HG03565 (cell line): ENCODE measurements around the gene SLC8A1.

Experiments
- ATAC-seq: cut with Tn5 transposase; IDR thresholded peaks from one replicate; pipeline ENCODE4 v1.9.1; 2021; ENCODE audit warnings: mild to moderate bottlenecking, moderate library complexity; ENCODE audit not compliant: unreplicated experiment

SLC8A1 gene

DNA sequence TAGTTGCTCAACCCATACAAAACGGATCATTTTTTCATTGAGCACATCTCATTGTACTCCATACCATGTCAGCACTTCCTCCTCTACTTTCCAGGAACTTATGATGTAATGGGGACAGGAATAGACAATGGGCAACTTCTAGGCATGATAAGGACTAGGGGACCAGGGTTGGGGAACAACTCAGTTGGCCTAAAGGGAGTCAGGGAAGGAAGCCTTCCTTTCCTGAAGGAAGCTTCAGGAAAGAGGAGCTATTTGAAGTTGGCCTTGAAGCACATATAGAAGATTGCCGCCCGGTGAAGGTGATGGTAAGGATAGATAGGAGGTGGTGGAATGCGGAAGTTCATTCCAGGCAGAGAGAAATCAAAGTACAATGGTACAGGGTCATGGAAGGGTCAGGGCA lies 283.9 kb downstream of the SLC8A1 start:
- no peak for ATAC-seq

DNA sequence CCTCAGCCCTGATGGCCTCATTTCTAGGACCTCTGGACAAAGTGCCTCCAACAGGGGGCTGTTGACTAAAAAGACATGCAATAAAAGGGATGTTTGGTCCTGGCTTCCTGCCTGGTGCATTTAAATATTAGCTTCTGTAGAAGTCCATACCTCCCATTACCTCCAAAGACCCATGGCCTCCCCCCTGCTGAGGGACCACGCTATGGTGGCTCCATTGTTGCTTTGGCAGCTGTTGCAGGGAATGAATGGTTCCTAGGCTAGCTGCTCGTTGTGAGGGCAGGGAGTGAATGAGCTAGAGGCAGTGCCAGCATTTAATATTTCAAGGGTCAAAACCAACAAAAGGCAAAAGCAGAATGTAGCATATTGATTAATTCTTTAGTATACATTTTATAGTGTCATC lies 285.9 kb downstream of the SLC8A1 start:
- ATAC-seq = no peak

DNA sequence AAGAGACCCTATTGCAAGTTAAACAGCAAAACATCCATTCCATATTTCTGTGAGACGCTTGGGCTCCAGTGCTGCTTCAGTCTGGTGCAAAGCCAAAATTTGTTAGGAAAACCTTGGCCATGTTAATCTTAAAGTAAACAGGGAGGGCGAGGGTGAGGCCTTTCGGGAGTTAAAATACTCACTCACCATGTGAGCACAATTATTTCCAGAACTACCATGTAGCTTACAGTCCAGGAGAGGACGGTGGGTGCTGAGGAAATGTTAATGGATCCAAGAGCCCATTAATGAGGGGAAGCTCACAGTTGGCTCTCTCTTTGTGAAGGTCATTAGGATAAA lies 286.4 kb downstream of the SLC8A1 start:
- ATAC-seq = no peak

DNA sequence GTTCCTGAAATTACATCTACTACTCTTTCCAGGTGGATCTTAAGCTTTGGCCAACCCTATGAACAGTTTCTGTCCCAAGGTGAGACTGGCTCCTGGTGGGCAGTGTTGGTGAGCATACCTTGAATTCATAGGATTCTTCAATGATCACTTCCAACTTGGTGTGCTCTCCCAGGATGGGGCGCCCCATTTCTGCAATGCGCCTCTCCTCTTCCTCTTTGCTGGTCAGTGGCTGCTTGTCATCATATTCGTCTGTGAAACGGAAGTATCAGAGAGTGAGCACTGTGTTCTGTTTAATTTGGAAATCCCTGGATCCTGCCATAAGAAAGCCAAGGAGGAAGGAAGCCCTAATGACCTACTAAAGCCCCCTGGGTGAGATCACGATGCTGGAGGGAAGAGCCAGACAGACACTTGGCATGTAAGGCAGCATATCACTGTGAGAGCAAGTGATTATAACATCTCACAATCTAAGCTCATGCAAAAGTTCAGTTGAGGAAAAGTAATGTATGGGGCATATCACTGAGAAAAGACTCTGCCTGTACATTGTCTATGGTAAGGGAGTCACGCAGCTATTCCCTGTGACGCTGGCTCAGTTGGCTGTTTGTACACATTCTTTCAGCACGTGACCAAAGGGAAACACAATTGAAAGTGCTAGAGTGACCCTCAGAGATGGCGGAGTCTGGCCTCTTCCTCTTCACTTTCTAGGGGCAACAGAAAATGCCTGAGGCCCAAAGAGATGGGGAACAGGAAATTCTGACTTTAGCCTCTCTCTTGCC lies 287.0 kb downstream of the SLC8A1 start:
- no peak for ATAC-seq

DNA sequence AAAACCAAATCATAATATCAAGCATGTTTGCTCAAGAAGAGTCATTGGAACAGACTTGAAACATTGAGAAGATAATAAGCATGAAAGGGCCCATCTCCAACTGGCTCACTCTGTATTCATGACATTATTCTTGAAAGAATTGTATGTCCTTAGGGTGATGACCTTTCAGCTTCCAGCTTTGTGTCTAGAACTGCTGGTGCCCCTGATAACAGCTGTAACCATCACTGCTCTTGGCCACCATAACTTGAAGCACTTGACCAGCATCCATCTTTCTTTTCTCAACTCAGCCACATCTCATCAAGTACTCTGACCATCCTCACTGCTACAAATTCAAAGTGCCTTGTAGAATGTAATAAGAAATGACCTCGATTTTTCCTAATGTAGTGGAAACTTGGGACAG lies 289.9 kb downstream of the SLC8A1 start:
- no peak for ATAC-seq

DNA sequence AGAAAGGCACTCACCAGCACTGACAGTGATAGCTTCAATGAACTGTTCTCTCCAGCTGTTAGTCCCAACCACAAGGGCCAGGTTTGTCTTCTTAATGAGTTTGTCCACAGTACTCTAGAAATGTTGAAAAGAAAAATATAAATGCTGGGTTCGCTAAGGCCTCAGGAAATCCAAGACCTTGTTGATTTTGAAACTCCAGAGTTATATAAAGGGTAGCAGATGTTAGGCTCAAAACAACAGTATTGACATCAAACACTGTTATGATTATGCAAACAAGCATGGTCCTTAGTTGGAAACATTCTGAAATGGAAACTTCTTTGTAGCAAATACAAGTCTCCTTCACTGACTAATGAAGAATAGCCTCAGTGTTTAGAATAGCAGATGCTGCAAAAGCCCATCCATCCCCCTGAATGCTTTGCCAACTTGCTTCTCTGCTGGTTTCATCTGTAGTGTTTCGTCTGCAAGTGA lies 291.1 kb downstream of the SLC8A1 start:
- ATAC-seq = no peak

DNA sequence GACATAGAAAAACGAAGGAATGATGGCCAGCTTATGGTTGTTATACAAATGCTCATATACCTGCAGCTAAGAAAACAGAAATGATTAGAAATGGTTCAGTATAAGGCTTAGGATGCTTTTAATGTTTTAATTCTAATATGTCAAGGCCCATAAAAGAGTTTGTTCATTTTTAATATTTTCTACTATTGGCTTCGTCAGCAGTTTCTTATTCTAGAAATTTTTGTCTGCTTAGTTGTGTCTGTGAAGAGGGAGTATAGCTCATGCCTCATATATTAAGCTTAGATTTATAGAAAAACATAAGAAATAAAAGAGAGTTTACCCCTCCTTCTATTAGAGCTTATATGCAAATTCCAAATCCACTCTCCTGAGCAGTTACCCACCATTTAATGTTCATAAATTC lies 292.6 kb downstream of the SLC8A1 start:
- no peak for ATAC-seq

DNA sequence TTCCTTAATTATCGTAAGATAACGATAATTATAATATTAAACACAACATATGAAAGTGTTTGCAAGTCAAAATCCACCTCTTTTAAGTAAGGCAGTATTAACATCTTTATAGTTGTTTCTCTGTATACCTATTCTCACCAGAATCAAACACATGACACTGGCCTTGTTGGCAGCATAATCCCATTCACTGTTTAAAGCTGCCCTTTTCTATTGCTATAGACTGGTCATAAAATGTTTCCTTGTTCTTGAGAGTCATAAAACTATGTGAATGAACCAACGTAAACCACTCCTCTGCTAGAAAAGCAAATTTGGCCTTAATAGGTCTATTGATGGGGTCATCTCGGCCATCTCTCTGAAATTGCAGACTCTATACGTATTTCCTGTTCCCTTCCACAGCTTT lies 293.1 kb downstream of the SLC8A1 start:
- no peak for ATAC-seq

DNA sequence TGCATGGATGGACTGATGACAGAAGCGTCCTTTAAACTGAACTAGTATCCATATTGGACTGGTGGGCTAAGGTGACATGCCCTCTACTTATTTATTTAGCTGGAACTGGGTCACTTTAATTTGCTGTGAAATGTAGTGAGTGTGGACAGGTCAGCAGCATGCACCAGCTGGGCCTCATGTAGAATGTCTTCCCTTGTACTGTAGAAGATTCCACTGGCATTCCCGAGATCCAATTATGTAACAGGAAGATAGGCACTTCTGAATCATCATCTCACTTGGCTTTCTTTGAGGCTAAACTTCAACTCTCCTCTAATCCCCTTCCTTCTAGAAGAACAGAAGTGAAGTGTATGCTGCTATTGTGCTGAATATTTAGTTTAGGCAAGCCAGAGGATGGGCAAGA lies 296.2 kb downstream of the SLC8A1 start:
- ATAC-seq = no peak

DNA sequence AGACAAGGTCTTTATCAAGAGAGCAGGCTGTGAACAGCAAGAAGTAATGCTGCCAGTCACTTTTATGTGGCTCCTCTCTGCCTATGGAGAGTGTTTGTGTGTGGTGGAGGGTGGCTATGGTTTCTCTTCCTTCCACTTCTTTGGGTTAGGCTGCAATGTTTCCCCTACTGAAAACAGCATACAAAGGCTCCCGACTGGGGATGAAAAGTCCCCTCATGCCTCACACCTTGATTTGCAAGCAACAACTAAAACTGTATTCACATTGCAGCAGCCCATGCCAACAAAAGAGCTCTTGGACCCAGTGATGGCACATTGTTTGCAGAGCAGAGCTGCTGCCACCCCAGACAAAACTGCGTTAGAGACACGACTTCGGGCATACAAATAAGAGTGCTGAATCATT lies 301.6 kb downstream of the SLC8A1 start:
- ATAC-seq = no peak

DNA sequence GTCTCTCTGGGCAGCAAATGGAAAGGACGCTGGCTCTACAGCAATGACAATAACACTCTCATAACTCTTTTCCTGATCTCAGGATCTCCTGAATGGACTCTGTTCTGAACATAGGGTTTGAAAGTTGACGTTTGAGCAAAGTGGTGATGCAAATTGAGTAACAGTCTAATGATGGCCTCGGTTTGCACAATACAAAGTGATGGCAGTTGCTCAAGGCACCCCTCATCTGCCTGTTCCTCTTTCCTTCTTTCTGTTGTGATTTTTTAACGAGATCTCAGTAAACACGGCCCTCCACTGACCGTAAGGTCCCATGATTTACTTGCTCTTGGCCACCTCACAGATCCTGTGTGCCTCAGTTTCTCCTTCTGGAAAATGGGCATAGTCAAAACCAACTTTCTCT lies 303.6 kb downstream of the SLC8A1 start:
- no peak for ATAC-seq

DNA sequence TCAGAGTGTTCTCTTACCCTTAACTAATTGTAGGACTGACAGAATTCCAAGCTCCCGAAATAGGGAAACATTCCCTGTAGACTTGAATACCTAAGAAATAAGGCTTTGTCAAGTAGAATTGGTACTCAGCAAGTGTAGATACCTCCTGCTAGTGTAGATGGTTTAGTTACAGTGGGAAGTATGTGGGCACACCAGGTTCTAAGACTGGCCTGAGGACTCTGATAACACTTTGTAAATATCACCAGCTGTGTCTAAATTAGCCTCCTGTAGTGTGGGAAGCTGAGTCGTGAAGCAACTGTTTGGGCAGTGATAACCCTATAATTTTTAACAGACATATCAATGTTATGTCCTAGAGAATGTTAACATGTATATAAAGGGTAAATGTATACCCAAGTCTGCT lies 304.5 kb downstream of the SLC8A1 start:
- ATAC-seq = no peak

DNA sequence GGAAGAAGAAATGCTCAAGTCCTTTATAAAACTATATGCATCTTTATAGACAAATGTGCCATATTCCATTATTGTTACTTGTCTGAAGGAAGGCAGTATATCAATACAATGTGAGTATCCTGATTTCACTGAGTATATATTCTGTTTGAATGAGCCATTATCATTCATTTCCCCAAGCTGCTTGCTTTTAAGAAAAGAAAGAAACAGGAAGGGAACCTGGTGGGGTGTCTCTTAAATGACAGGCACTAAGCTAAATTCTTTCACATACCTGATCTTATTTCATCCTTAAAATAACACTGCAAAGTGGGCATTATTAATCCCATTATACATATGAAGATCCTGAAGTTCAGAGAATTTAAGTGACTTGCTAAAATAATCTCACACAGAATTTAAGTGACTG lies 307.9 kb downstream of the SLC8A1 start:
- ATAC-seq = no peak

DNA sequence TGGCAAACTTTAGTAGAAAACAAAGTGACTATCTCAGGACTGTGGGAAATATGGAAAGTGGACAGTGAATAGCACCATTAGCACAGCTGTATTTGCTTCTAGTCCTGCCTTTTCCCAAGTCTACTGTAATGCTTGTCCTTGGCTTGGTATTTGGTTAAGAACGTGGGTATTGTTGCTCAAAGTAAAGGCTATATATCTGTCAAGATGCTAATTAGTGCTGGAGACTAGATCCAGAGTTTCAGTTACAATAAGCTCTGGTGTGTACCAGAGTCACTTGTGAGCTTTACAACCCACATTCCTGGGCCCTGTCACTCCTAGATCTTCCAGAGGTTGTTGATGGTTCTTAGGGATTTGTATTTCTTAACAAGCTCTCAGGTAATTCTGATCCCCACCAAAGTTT lies 313.6 kb downstream of the SLC8A1 start:
- ATAC-seq = no peak

DNA sequence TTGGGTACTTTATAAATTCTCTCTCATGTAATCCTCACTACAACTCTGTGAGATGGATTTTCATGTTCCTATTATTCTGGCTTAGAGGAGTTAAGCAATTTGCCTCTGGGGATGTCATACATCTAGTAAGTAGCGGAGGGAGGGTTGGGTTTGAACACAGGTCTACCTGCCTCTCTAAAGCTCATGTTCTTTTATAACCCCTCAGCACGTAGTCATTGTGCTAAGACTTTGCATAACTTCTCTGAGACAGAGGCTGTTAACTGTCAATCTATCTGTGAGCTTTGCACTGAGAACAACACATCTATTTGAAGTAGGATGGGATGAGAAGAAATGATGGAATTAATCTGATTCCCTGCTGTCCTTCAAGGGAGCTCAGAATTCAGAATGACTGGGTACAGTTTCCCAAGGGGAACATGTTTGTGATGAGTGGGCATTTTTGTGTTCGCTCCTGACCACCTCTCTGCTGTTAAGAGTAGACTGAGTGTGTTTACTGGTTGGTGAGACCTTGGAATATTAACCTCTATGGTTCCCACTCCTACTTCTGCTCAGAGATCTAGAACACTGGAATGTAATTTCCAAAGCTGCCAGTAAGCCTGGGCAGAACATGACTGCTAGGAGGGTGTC lies 320.7 kb downstream of the SLC8A1 start:
- ATAC-seq = no peak

DNA sequence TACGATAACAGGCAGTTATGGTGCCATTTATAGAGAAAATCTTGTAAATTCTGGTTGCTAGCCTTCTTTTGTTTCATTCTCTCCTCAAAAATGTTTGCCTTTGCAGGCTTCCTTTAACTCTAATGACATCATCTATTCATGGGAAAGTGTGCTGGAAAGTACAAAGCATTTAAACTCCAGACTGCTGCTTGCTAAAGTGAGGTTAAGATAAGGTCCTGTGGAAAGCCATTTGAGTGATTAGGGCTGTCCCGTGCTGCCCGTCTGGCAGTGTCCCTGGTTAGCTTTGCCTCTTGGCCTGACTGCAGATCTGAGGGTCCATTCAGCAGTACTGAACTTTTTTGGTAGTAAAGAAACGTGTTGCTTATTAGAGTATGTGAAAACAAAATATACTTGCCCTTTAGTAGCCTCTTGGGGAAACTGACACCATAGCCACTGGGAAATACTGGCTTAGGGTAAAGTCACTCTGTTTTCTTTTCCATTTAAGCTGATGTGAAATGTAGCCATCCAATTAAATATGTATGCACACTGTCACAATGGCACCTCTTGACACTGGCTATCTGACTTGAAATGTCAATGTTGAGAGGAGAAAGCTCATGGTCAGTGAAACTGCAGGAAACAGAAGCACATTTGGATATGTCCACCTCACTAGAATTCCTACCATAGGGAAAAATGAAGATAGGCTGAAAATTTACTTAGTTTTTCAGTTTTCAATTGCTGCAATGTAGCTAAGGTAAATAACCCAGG lies 321.5 kb downstream of the SLC8A1 start:
- ATAC-seq = no peak

DNA sequence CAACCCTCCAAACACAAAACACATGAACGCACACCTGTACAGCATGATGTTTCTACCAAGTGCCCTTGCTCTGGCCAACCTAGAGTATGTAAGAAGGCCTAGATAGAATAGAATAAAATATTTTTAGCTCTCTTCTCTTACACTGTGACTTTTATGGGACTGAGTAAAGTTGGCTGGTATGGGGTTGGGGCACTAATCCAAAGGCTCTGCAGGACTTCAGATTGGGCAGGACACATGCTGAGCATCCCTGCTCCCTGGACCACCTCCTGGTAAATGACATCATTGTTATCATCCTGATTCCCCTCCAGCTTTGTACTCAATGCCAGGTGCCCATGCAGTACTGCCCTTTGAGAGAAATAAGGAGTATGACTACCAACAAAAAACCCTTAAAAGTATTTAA lies 322.2 kb downstream of the SLC8A1 start:
- ATAC-seq = no peak

DNA sequence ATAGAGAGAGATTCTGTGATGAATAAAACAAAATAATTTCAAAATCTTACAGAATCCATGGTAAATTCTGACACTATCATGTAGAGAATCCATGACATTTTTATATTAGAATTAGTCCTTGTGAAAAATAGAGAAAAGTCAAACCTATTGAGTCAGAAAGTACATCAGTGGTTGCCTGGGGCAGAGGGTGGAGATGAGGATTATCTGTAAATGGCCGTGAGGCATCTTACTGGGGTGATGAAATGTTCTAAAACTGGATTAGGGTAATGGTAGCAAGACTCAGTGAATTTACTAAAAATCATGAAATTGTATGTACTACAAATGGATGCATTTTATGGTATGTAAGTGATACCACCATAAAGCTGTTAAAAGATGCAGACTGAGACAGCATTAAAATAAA lies 323.1 kb downstream of the SLC8A1 start:
- no peak for ATAC-seq

DNA sequence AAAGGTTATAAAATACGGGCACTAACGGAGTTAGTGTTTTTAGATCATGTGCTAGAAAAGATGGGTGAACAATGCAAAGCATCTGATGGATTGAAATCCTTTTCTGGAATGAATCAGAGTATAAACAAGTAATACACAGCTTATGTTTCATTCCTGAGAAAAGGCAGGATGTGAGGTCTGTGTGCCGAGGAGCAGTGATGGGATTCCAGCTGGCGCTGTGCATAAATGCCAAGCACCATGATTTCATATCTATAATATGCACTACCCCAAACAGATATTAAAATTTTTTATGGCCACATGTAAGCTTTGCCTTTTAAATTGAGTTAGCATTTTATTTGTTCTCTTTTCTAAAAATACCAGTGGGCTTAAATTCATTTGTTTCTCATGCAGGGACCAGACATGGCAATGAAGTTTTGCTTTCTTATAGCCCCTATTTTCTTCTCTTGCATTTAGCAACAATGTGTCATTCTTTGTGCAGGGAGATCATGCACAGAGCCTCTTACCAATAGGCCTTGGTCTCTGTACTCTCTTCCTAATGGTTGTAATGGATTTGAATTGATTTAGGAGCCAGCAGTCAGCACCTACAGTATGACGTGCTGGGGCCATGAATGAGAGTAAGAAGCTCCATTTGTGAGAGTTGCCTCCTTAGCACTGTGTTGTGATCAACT lies 323.9 kb downstream of the SLC8A1 start:
- ATAC-seq = no peak

DNA sequence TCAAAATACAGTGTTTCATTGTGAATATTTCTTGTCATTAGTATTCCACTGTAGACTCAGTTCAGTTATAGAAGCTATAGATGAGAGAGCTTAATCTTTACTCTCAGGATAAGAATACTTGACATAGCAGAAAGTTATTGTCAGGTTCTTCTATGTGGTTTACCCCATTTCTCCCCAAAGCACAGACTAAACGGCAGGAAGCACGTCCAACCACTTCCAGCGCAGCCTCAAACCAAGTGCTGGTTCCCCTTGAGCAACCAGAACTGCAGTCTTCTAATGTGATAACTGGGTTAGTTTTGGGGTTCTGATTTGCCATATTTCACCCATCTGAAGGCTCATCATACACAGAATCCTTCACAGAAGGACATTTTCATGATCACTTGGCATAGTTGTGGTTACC lies 324.7 kb downstream of the SLC8A1 start:
- no peak for ATAC-seq

DNA sequence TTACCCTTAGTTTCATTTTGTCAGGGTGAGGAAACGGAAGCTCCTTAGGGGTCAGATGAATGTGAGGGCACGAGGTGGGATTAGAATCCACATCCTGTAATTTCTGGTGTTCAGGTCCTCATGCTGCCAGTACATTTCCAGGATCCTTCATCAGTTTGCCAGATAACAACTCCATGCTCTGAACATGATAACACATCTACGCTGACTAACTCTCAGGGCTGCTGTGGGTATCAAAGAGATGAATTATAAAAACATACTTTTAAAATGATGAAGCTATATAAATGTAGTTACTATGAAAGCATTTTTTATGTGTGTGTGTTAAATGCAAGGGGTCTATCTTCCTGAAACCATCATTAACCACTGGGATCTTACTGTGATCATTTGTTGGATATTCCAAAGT lies 325.9 kb downstream of the SLC8A1 start:
- ATAC-seq = no peak

DNA sequence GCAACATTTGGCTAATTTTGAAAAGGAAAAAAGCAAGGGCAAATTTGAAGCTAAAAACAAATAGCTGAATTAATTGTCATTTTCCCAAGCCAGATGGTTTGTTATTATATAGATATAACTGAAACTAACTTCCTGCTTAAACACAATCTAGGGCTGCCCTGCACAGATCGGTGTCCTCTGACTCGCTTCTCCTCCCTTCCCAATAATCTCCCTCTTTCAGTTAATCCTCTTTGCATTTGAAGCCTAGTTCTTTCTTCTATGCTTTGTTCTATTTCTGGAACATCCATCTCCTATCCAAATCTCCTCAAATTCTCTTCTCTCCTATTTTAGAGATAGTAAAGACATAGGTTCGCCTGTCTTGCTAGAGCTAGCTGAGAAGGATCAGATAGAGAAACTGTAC lies 328.1 kb downstream of the SLC8A1 start:
- ATAC-seq = no peak
